ENCODE data around the gene KDM4D.

Gene KDM4D

DNA sequence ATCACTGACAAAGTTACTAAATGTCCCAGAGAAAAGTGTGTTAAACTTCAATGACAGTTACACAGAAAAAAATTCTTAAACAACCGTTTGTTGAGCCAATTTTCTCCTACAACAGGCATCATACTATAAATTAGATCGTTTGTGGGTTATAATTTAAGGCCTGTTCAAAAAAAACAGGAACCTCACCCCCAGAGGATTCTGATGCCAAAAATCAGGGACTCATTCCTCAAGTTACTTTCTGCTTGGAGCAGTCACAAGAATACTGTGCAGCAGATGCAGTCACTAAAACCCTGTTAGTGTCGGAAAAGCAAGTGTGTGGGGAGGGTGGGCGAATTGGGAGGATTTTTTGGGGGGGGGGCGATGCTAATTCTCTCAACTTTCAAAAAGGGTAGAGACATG, 810 bp upstream of the KDM4D start:
- no peak for TF ChIP-seq CTCF (IDR thresholded peaks at IDR 0.05)
- intact Hi-C loops (cut with DNase I; ENCODE audit: low total_unique reads), result loop anchor here (5.0 to 10.0 kb wide), 3 partner anchors 180 to 1308 kb away; partner anchors contain the start of gene CEP295
- H3K36me3 ChIP-seq, result peaks cover 38 to 41% (median 40%) of the 10 kb centered on the region in 3 donors
- H3K27me3 ChIP-seq, result no peaks in the 10 kb centered on the region
- no peak for DNase-seq
- peaks cover 0 to 16% (median 10%) of the 10 kb centered on the region in 4 donors for H3K4me1 ChIP-seq
- H3K4me3 ChIP-seq, result peak overlapping the region; percentile 74 to 87
- H3K9me3 ChIP-seq, result no peaks in the 10 kb centered on the region
- H3K27ac ChIP-seq, result peak overlapping the region; percentile 77 to 86

- no peaks in the 10 kb centered on the region for H3K9me3 ChIP-seq
- TF ChIP-seq CTCF (IDR thresholded peaks at IDR 0.05), result no peak
- intact Hi-C loops (cut with DNase I; ENCODE audit: low total_unique reads), result loop anchor here (5.0 to 10.0 kb wide), 3 partner anchors 178 to 1309 kb away; partner anchors contain the start of gene CEP295
- H3K27ac ChIP-seq, result peak overlapping the region; percentile 77 to 86
- peaks cover 0 to 16% (median 10%) of the 10 kb centered on the region in 4 donors for H3K4me1 ChIP-seq
- H3K27me3 ChIP-seq, result no peaks in the 10 kb centered on the region
- peaks cover 23 to 26% (median 25%) of the 10 kb centered on the region in 3 donors for H3K36me3 ChIP-seq
- no peak for DNase-seq
- H3K4me3 ChIP-seq, result peak overlapping the region; percentile 74 to 87
These were observed 669 bp downstream of the KDM4D start for GRCh38 chr11:94974178-94974577.

DNA sequence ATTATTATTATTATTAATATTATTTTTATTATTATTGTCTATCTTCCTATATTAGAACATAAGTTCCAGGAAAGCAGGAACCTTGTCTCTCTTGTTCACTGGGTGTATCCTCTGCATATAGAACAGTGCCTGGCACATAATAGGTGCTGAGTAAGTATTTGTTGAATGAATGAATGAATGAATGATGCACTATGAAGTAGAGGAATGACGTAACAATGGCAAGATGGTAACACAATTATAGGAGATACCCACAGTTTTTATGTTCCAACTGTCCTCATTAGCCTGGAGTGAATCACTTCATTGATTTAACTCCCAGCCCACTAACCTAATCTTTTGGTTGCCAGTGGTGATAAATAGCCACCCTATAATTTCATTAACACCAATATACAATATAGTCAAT, 2.1 kb downstream of the KDM4D start:
- Histone ChIP-seq H3K27ac (no peak overlapping the region), H3K36me3 (peaks cover 9 to 12% (median 11%) of the 10 kb centered on the region in 3 donors), H3K4me1 (peaks cover 0 to 16% (median 10%) of the 10 kb centered on the region in 4 donors), H3K4me3 (no peak overlapping the region), H3K27me3 (no peaks in the 10 kb centered on the region), H3K9me3 (no peaks in the 10 kb centered on the region)
- no peak for DNase-seq
- no peak for TF ChIP-seq CTCF (IDR thresholded peaks at IDR 0.05)
- intact Hi-C loops (cut with DNase I; ENCODE audit: low total_unique reads), result loop anchor here (10.0 kb wide), 2 partner anchors 789 to 1311 kb away; partner anchors contain the start of gene CEP295

DNA sequence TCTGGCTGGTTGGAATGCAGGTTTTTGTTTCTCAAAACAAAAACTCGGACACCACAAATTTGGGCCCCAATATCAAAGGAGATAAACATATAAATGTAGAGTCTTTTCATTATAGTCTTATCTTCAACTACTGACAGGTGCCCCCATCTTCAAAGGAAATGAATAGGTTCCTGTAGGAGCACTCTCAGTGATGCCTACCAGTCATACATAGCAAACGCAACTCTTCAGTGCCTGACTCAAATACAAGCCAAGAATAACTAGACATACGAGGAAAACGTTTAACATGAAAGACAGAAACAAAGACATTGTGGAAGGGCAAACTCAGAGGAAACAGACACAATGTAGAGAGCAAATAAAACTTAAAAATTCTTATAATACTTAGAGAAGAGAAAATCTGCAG, 13.9 kb downstream of the KDM4D start:
- TF ChIP-seq CTCF (IDR thresholded peaks at IDR 0.05), result no peak
- no peak overlapping the region for H3K27ac ChIP-seq
- H3K27me3 ChIP-seq, result no peaks in the 10 kb centered on the region
- H3K4me1 ChIP-seq, result no peaks in the 10 kb centered on the region
- DNase-seq, result no peak
- no peaks in the 10 kb centered on the region for H3K9me3 ChIP-seq
- intact Hi-C loops (cut with DNase I; ENCODE audit: low total_unique reads), result loop anchor here (10.0 kb wide), 1 partner anchor 67 kb away; no protein-coding TSS in a partner anchor
- H3K36me3 ChIP-seq, result no peaks in the 10 kb centered on the region
- H3K4me3 ChIP-seq, result no peak overlapping the region

GRCh38 chr11:94988748-94989147, 15.2 kb downstream of the KDM4D start:
- intact Hi-C loops (cut with DNase I; ENCODE audit: low total_unique reads), result loop anchor here (10.0 kb wide), 1 partner anchor 66 kb away; no protein-coding TSS in a partner anchor
- TF ChIP-seq CTCF (IDR thresholded peaks at IDR 0.05), result no peak
- Histone ChIP-seq H3K27me3 (no peaks in the 10 kb centered on the region), H3K4me3 (no peak overlapping the region), H3K36me3 (no peaks in the 10 kb centered on the region), H3K9me3 (no peaks in the 10 kb centered on the region), H3K27ac (no peak overlapping the region), H3K4me1 (no peaks in the 10 kb centered on the region)
- no peak for DNase-seq
